Measurements from ENCODE around the gene JMJD8. TPM values are rescaled to one million over a fixed set of nuclear protein-coding genes. Genes with fewer than 3 reads are reported as not detected.

Gene JMJD8
- total and polyA plus RNA-seq, 3 experiments from 2014 or later: 53.0 to 56.6 (median 55.9) TPM

GRCh38 chr16:720447-720989, 36.4 kb upstream of the JMJD8 start:
- CTCF ChIA-PET: interaction anchor here (0.8 to 22.8 kb wide), 8 partner anchors 6 to 141 kb away, joined by 3 to 332 read pairs (median 8); partner anchors contain the start of genes CIAO3, HAGHL and METRN
- Histone ChIP-seq H3K27me3 (ENCODE audit: insufficient read depth, low read length, poor library complexity, severe bottlenecking) (no peaks in the 10 kb centered on the region), H3K9me3 (ENCODE audit: low read length) (no peaks in the 10 kb centered on the region), H3K4me3 (ENCODE audit: low read length) (peak overlapping the region; percentile 67), H3K36me3 (ENCODE audit: insufficient read depth, low read length) (no peaks in the 10 kb centered on the region), H3K27ac (ENCODE audit: low read depth, low read length) (peak overlapping the region; percentile 82), H3K4me1 (ENCODE audit: insufficient read depth, low read length) (peaks cover 31% of the 10 kb centered on the region)
- H3K4me3 Mint-ChIP-seq: peak overlapping the region; percentile 83 to 97 (median 89)
- no peaks in the 10 kb centered on the region for H3K9me3 Mint-ChIP-seq
- no peaks in the 10 kb centered on the region for H3K27me3 Mint-ChIP-seq
- DNase-seq: peak in 2 of 5 donors; percentile 33 to 39
- H3K27ac Mint-ChIP-seq: peak overlapping the region; percentile 74 to 98 (median 94)
- POLR2A ChIA-PET: interaction anchor here (0.8 to 3.2 kb wide), 8 partner anchors 8 to 68 kb away, joined by 3 to 21 read pairs (median 10); partner anchors contain the start of genes CHTF18, CIAO3, RPUSD1 and WDR24
- H3K4me1 Mint-ChIP-seq: peaks cover 18 to 50% (median 19%) of the 10 kb centered on the region in 3 donors
- no peaks in the 10 kb centered on the region for H3K36me3 Mint-ChIP-seq

- Mint-ChIP-seq H3K27ac (peak overlapping the region; percentile 74 to 98 (median 94)), H3K4me3 (peak overlapping the region; percentile 83 to 97 (median 89)), H3K36me3 (no peaks in the 10 kb centered on the region), H3K27me3 (no peaks in the 10 kb centered on the region), H3K9me3 (no peaks in the 10 kb centered on the region), H3K4me1 (peaks cover 18 to 45% (median 19%) of the 10 kb centered on the region in 3 donors)
- H3K27me3 ChIP-seq (ENCODE audit: insufficient read depth, low read length, poor library complexity, severe bottlenecking): no peaks in the 10 kb centered on the region
- peak in 1 of 5 donors; percentile 55 for DNase-seq
- H3K4me1 ChIP-seq (ENCODE audit: insufficient read depth, low read length): peaks cover 31% of the 10 kb centered on the region
- ChIA-PET CTCF (interaction anchor here (0.8 to 22.8 kb wide), 7 partner anchors 6 to 141 kb away, joined by 3 to 332 read pairs (median 10); partner anchors contain the start of genes CIAO3, HAGHL and METRN), POLR2A (interaction anchor here (0.8 to 3.2 kb wide), 6 partner anchors 8 to 68 kb away, joined by 3 to 21 read pairs (median 11); partner anchors contain the start of genes CHTF18, CIAO3, RPUSD1 and WDR24)
- H3K27ac ChIP-seq (ENCODE audit: low read depth, low read length): peak overlapping the region; percentile 82
- H3K36me3 ChIP-seq (ENCODE audit: insufficient read depth, low read length): no peaks in the 10 kb centered on the region
- peak overlapping the region; percentile 67 for H3K4me3 ChIP-seq (ENCODE audit: low read length)
- H3K9me3 ChIP-seq (ENCODE audit: low read length): no peaks in the 10 kb centered on the region
Observed at GRCh38 chr16:719815-720446, 35.8 kb upstream of the JMJD8 start.

GRCh38 chr16:718922-719321, 34.8 kb upstream of the JMJD8 start:
- Mint-ChIP-seq H3K27me3 (no peaks in the 10 kb centered on the region), H3K4me3 (peak overlapping the region in 6 of 7 donors; percentile 19 to 97 (median 88)), H3K27ac (peak overlapping the region in 6 of 8 donors; percentile 34 to 98 (median 62)), H3K36me3 (no peaks in the 10 kb centered on the region), H3K4me1 (peaks cover 18 to 45% (median 19%) of the 10 kb centered on the region in 3 donors), H3K9me3 (no peaks in the 10 kb centered on the region)
- POLR2A ChIA-PET: interaction anchor here (1.4 to 5.9 kb wide), 2 partner anchors 7 to 9 kb away, joined by 10 to 53 read pairs; partner anchors contain the start of genes CCDC78 and HAGHL
- no peak overlapping the region for H3K27ac ChIP-seq (ENCODE audit: low read depth, low read length)
- H3K27me3 ChIP-seq (ENCODE audit: insufficient read depth, low read length, poor library complexity, severe bottlenecking): no peaks in the 10 kb centered on the region
- no peaks in the 10 kb centered on the region for H3K36me3 ChIP-seq (ENCODE audit: insufficient read depth, low read length)
- no peaks in the 10 kb centered on the region for H3K9me3 ChIP-seq (ENCODE audit: low read length)
- H3K4me1 ChIP-seq (ENCODE audit: insufficient read depth, low read length): peaks cover 35% of the 10 kb centered on the region
- CTCF ChIA-PET: interaction anchor here (0.9 to 22.8 kb wide), 4 partner anchors 9 to 67 kb away, joined by 4 to 332 read pairs (median 7); partner anchors contain the start of genes CIAO3 and HAGHL
- no peak for DNase-seq
- H3K4me3 ChIP-seq (ENCODE audit: low read length): no peak overlapping the region

- no peak for DNase-seq
- H3K27ac ChIP-seq (ENCODE audit: low read depth, low read length): no peak overlapping the region
- no peaks in the 10 kb centered on the region for H3K36me3 ChIP-seq (ENCODE audit: insufficient read depth, low read length)
- H3K36me3 Mint-ChIP-seq: no peaks in the 10 kb centered on the region
- no peaks in the 10 kb centered on the region for H3K27me3 Mint-ChIP-seq
- no peaks in the 10 kb centered on the region for H3K9me3 ChIP-seq (ENCODE audit: low read length)
- H3K27me3 ChIP-seq (ENCODE audit: insufficient read depth, low read length, poor library complexity, severe bottlenecking): no peaks in the 10 kb centered on the region
- no peaks in the 10 kb centered on the region for H3K9me3 Mint-ChIP-seq
- H3K4me3 Mint-ChIP-seq: peak overlapping the region in 3 of 7 donors; percentile 88 to 97 (median 89)
- H3K27ac Mint-ChIP-seq: peak overlapping the region in 2 of 8 donors; percentile 12 to 98
- peaks cover 18 to 42% (median 19%) of the 10 kb centered on the region in 3 donors for H3K4me1 Mint-ChIP-seq
- no peak overlapping the region for H3K4me3 ChIP-seq (ENCODE audit: low read length)
- peaks cover 35% of the 10 kb centered on the region for H3K4me1 ChIP-seq (ENCODE audit: insufficient read depth, low read length)
- POLR2A ChIA-PET: interaction anchor here (5.9 kb wide), 1 partner anchor 8 kb away, joined by 53 read pairs; the partner anchor contains the start of genes CCDC78 and HAGHL
- CTCF ChIA-PET: interaction anchor here (0.9 to 22.8 kb wide), 3 partner anchors 8 to 67 kb away, joined by 4 to 332 read pairs (median 4); partner anchors contain the start of genes CIAO3 and HAGHL
Observed at GRCh38 chr16:718389-718788, 34.3 kb upstream of the JMJD8 start.

GRCh38 chr16:717450-718245, 33.5 kb upstream of the JMJD8 start:
- H3K27ac ChIP-seq (ENCODE audit: low read depth, low read length): no peak overlapping the region
- peaks cover 17 to 40% (median 22%) of the 10 kb centered on the region in 3 donors for H3K4me1 Mint-ChIP-seq
- H3K36me3 ChIP-seq (ENCODE audit: insufficient read depth, low read length): no peaks in the 10 kb centered on the region
- peak overlapping the region in 1 of 7 donors; percentile 51 for H3K4me3 Mint-ChIP-seq
- H3K4me3 ChIP-seq (ENCODE audit: low read length): no peak overlapping the region
- no peak overlapping the region for H3K27ac Mint-ChIP-seq
- H3K4me1 ChIP-seq (ENCODE audit: insufficient read depth, low read length): peaks cover 33% of the 10 kb centered on the region
- H3K27me3 ChIP-seq (ENCODE audit: insufficient read depth, low read length, poor library complexity, severe bottlenecking): no peaks in the 10 kb centered on the region
- ChIA-PET CTCF (interaction anchor here (1.1 to 22.8 kb wide), 2 partner anchors 19 to 68 kb away, joined by 4 to 332 read pairs; partner anchors contain the start of genes CIAO3 and HAGHL), POLR2A (interaction anchor here (5.9 kb wide), 1 partner anchor 9 kb away, joined by 53 read pairs; the partner anchor contains the start of genes CCDC78 and HAGHL)
- DNase-seq: no peak
- no peaks in the 10 kb centered on the region for H3K9me3 ChIP-seq (ENCODE audit: low read length)
- peaks cover 0 to 2% of the 10 kb centered on the region in 2 donors for H3K27me3 Mint-ChIP-seq
- H3K9me3 Mint-ChIP-seq: no peaks in the 10 kb centered on the region
- no peaks in the 10 kb centered on the region for H3K36me3 Mint-ChIP-seq

GRCh38 chr16:716768-717325, 32.7 kb upstream of the JMJD8 start:
- Histone ChIP-seq H3K36me3 (ENCODE audit: insufficient read depth, low read length) (no peaks in the 10 kb centered on the region), H3K4me1 (ENCODE audit: insufficient read depth, low read length) (peaks cover 27% of the 10 kb centered on the region), H3K27ac (ENCODE audit: low read depth, low read length) (no peak overlapping the region), H3K4me3 (ENCODE audit: low read length) (no peak overlapping the region), H3K9me3 (ENCODE audit: low read length) (no peaks in the 10 kb centered on the region), H3K27me3 (ENCODE audit: insufficient read depth, low read length, poor library complexity, severe bottlenecking) (no peaks in the 10 kb centered on the region)
- ChIA-PET POLR2A (interaction anchor here (1.0 to 5.9 kb wide), 2 partner anchors 9 to 13 kb away, joined by 3 to 53 read pairs; partner anchors contain the start of genes CCDC78 and HAGHL), CTCF (interaction anchor here (1.0 to 22.8 kb wide), 4 partner anchors 6 to 69 kb away, joined by 3 to 332 read pairs (median 84); partner anchors contain the start of genes ANTKMT, CCDC78, CHTF18 and CIAO3)
- Mint-ChIP-seq H3K4me3 (peak overlapping the region in 5 of 7 donors; percentile 40 to 88 (median 61)), H3K9me3 (no peaks in the 10 kb centered on the region), H3K27ac (peak overlapping the region in 3 of 8 donors; percentile 26 to 70 (median 30)), H3K4me1 (peaks cover 15 to 32% (median 23%) of the 10 kb centered on the region in 3 donors), H3K36me3 (no peaks in the 10 kb centered on the region), H3K27me3 (peaks cover 0 to 3% of the 10 kb centered on the region in 2 donors)
- no peak for DNase-seq

- POLR2A ChIA-PET: interaction anchor here (0.8 to 5.9 kb wide), 5 partner anchors 10 to 21 kb away, joined by 3 to 53 read pairs (median 4); partner anchors contain the start of genes CCDC78 and HAGHL
- no peaks in the 10 kb centered on the region for H3K9me3 ChIP-seq (ENCODE audit: low read length)
- peak overlapping the region in 4 of 8 donors; percentile 30 to 70 (median 57) for H3K27ac Mint-ChIP-seq
- peaks cover 3% of the 10 kb centered on the region for H3K27me3 ChIP-seq (ENCODE audit: insufficient read depth, low read length, poor library complexity, severe bottlenecking)
- H3K4me1 Mint-ChIP-seq: peaks cover 15 to 32% (median 23%) of the 10 kb centered on the region in 3 donors
- CTCF ChIA-PET: interaction anchor here (0.6 to 22.8 kb wide), 5 partner anchors 7 to 315 kb away, joined by 3 to 332 read pairs (median 59); partner anchors contain the start of genes ANTKMT, CCDC78, CHTF18 and CIAO3
- no peaks in the 10 kb centered on the region for H3K36me3 ChIP-seq (ENCODE audit: insufficient read depth, low read length)
- no peaks in the 10 kb centered on the region for H3K36me3 Mint-ChIP-seq
- peak overlapping the region; percentile 40 to 88 (median 61) for H3K4me3 Mint-ChIP-seq
- H3K27me3 Mint-ChIP-seq: peaks cover 0 to 5% of the 10 kb centered on the region in 2 donors
- H3K4me3 ChIP-seq (ENCODE audit: low read length): no peak overlapping the region
- no peak for DNase-seq
- no peak overlapping the region for H3K27ac ChIP-seq (ENCODE audit: low read depth, low read length)
- peaks cover 22% of the 10 kb centered on the region for H3K4me1 ChIP-seq (ENCODE audit: insufficient read depth, low read length)
- no peaks in the 10 kb centered on the region for H3K9me3 Mint-ChIP-seq
Observed at GRCh38 chr16:716200-716568, 32.0 kb upstream of the JMJD8 start.

Data from CD8-positive, alpha-beta memory T cell (primary cell).